ENCODE results near the gene CADPS. TPM values are rescaled to one million over a fixed set of nuclear protein-coding genes. Genes with fewer than 3 reads are reported as not detected.

CADPS gene
- polyA plus RNA-seq, 1 of the 3 experiments (the other 2 are of a cell fraction): 5.8 TPM

- no peaks in the 10 kb centered on the region for H3K27me3 ChIP-seq (ENCODE audit: insufficient read depth)
- H2AFZ ChIP-seq (ENCODE audit: low read depth): no peak overlapping the region
- WGBS (ENCODE audit: low lambda C conversion rate): 77% methylated on average over 1 of the region's 1 CpG
- 0 out of 2 replicates have a peak overlapping the region, but pooled peaks have one; percentile 17 for H3K4me2 ChIP-seq
- H4K20me1 ChIP-seq (ENCODE audit: insufficient read depth): no peaks in the 10 kb centered on the region
- ChIA-PET POLR2A (no interaction called here), CTCF (no interaction called here)
- H3K4me3 ChIP-seq (ENCODE audit: low read depth in 2 of 2, low read length in 1 of 2): no peak overlapping the region
- H3F3A ChIP-seq (replicated peaks; ENCODE audit: insufficient read depth): peaks cover 10% of the 10 kb centered on the region
- peaks cover 0 to 14% of the 10 kb centered on the region in 2 experiments; a peak in 1 of 4 replicates for H3K4me1 ChIP-seq (ENCODE audit: control insufficient read depth in 1 of 2, insufficient read depth in 2 of 2, low read depth in 1 of 2, low read length in 1 of 2)
- H3K9me3 ChIP-seq: no peaks in the 10 kb centered on the region
- no peaks in the 10 kb centered on the region for H3K36me3 ChIP-seq (replicated peaks in 1 of 2; ENCODE audit: control insufficient read depth in 1 of 2, insufficient read depth in 2 of 2, low read length in 1 of 2)
- no peak for DNase-seq
- TF ChIP-seq RXRA (IDR thresholded peaks at IDR 0.05; ENCODE audit: borderline replicate concordance, low read depth): no peak
- H3K9ac ChIP-seq: no peak overlapping the region
- no peaks in the 10 kb centered on the region for H3K9me2 ChIP-seq
- H3K79me2 ChIP-seq (ENCODE audit: insufficient read depth): no peaks in the 10 kb centered on the region
- H3K27ac ChIP-seq (ENCODE audit: low read depth in 2 of 2, low read length in 1 of 2): peak overlapping the region in 1 of 2 experiments; percentile 68; a peak in 2 of 4 replicates
Measured at GRCh38 chr3:62718011-62718410, 157.2 kb downstream of the CADPS start.

- H4K20me1 ChIP-seq (ENCODE audit: insufficient read depth): no peaks in the 10 kb centered on the region
- no peak for DNase-seq
- POLR2A ChIA-PET: no interaction called here
- no peaks in the 10 kb centered on the region for H3K9me3 ChIP-seq
- no peaks in the 10 kb centered on the region for H3F3A ChIP-seq (replicated peaks; ENCODE audit: insufficient read depth)
- no peak overlapping the region for H3K9ac ChIP-seq
- H3K36me3 ChIP-seq (replicated peaks in 1 of 2; ENCODE audit: control insufficient read depth in 1 of 2, insufficient read depth in 2 of 2, low read length in 1 of 2): no peaks in the 10 kb centered on the region
- TF ChIP-seq TEAD4 (IDR thresholded peaks at IDR 0.05; ENCODE audit: borderline replicate concordance, insufficient read depth): no peak
- no peak for TF ChIP-seq GABPA (IDR thresholded peaks at IDR 0.05; ENCODE audit: low read depth)
- no peak for TF ChIP-seq ZBTB33 (IDR thresholded peaks at IDR 0.05; ENCODE audit: borderline replicate concordance, low read depth)
- no peak for TF ChIP-seq CHD2 (IDR thresholded peaks at IDR 0.05; ENCODE audit: low read length, partially characterized antibody)
- no peak for TF ChIP-seq MEF2A (IDR thresholded peaks at IDR 0.05; ENCODE audit: borderline replicate concordance, low read depth)
- TF ChIP-seq REST (IDR thresholded peaks at IDR 0.05; ENCODE audit: low read depth, low read length): no peak
- TF ChIP-seq TAF1 (IDR thresholded peaks at IDR 0.05; ENCODE audit: borderline replicate concordance, low read depth, low read length): no peak
- no peak for TF ChIP-seq ELF1 (IDR thresholded peaks at IDR 0.05)
- TF ChIP-seq EP300 (IDR thresholded peaks at IDR 0.05; ENCODE audit: borderline replicate concordance in 1 of 2, low read depth in 1 of 2, low read length in 1 of 2): no peak
- no peak for TF ChIP-seq GATA2 (CRISPR knock-in tag; IDR thresholded peaks at IDR 0.05)
- TF ChIP-seq SMC3 (IDR thresholded peaks at IDR 0.05; ENCODE audit: low read depth, low read length): no peak
- no peak for TF ChIP-seq USF1 (IDR thresholded peaks at IDR 0.05; ENCODE audit: borderline replicate concordance, low read depth)
- no peak for TF ChIP-seq POLR2AphosphoS5 (IDR thresholded peaks at IDR 0.05; ENCODE audit: low read depth, low read length)
- TF ChIP-seq RXRA (IDR thresholded peaks at IDR 0.05; ENCODE audit: borderline replicate concordance, low read depth): no peak
- no peak for TF ChIP-seq PBX3 (IDR thresholded peaks at IDR 0.05)
- no peak for TF ChIP-seq TCF12 (IDR thresholded peaks at IDR 0.05)
- no peaks in the 10 kb centered on the region for H3K27me3 ChIP-seq (ENCODE audit: insufficient read depth)
- H2AFZ ChIP-seq (ENCODE audit: low read depth): no peak overlapping the region
- H3K27ac ChIP-seq (ENCODE audit: low read depth in 2 of 2, low read length in 1 of 2): no peak overlapping the region
- H3K4me1 ChIP-seq (ENCODE audit: control insufficient read depth in 1 of 2, insufficient read depth in 2 of 2, low read depth in 1 of 2, low read length in 1 of 2): no peaks in the 10 kb centered on the region; a peak in 2 of 4 replicates
- no peaks in the 10 kb centered on the region for H3K79me2 ChIP-seq (ENCODE audit: insufficient read depth)
- CTCF ChIA-PET: interaction anchor here (0.8 kb wide), 1 partner anchor 515 kb away, joined by 3 read pairs; no protein-coding TSS in a partner anchor
- H3K4me3 ChIP-seq (ENCODE audit: low read depth in 2 of 2, low read length in 1 of 2): no peak overlapping the region
- no peak overlapping the region for H3K4me2 ChIP-seq
- H3K9me2 ChIP-seq: no peaks in the 10 kb centered on the region
Measured at GRCh38 chr3:62712746-62713145, 162.5 kb downstream of the CADPS start.

Data from SK-N-SH (cell line).